HUES48 (cell line): ENCODE data around the gene PRLH.

Experiments
- H3K27ac ChIP-seq: one replicate; pipeline ENCODE4 v1.7.0; 2013; ENCODE audit warnings: low read depth, low read length, inconsistent platforms
- H3K27me3 ChIP-seq: 2 replicates; pipeline ENCODE4 v1.6.1; 2013; ENCODE audit warnings: mild to moderate bottlenecking, low read length; ENCODE audit not compliant: control insufficient read depth, insufficient read depth
- H3K36me3 ChIP-seq: 2 replicates; pipeline ENCODE4 v1.6.1; 2013; ENCODE audit warnings: low read length; ENCODE audit not compliant: control insufficient read depth, insufficient read depth
- H3K4me1 ChIP-seq: 2 replicates; pipeline ENCODE4 v1.6.1; 2013; ENCODE audit warnings: mild to moderate bottlenecking, low read length; ENCODE audit not compliant: control insufficient read depth, insufficient read depth
- H3K4me3 ChIP-seq: 2 replicates; pipeline ENCODE4 v1.5.1; 2013; ENCODE audit warnings: mild to moderate bottlenecking, low read depth, low read length
- H3K9ac ChIP-seq: 2 replicates; pipeline ENCODE4 v1.6.1; 2013; ENCODE audit warnings: mild to moderate bottlenecking, low read depth, low read length, moderate library complexity
- H3K9me3 ChIP-seq: 2 replicates; pipeline ENCODE4 v1.6.1; 2013; ENCODE audit warnings: low read length; ENCODE audit not compliant: control insufficient read depth, insufficient read depth

Gene PRLH

DNA sequence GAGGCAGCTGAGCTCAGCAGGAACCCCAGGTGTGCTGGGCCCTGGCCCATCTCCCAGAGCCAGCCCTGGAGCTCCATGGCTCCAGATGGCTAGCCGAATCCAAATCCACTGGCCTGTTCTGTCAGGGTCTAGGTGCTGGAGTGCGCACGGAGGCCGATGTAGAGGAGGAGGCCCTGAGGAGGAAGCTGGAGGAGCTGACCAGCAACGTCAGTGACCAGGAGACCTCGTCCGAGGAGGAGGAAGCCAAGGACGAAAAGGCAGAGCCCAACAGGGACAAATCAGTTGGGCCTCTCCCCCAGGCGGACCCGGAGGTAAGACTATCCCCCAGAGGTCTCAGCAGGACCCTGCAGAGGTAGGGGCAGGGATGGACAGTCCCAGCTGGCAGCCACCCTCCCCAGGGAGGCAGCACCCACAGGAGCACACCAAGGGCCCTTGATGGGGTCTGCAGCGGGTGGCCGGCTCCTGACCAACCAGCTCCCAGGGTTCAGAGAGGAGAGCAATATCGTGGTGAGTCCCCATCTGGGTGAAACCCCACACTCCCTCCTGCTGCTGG is 26.1 kb upstream of the PRLH start:
- Histone ChIP-seq H3K27ac (no peak overlapping the region), H3K9ac (no peak overlapping the region), H3K9me3 (no peaks in the 10 kb centered on the region), H3K36me3 (no peaks in the 10 kb centered on the region), H3K4me3 (no peak overlapping the region), H3K4me1 (no peaks in the 10 kb centered on the region), H3K27me3 (no peaks in the 10 kb centered on the region)

DNA sequence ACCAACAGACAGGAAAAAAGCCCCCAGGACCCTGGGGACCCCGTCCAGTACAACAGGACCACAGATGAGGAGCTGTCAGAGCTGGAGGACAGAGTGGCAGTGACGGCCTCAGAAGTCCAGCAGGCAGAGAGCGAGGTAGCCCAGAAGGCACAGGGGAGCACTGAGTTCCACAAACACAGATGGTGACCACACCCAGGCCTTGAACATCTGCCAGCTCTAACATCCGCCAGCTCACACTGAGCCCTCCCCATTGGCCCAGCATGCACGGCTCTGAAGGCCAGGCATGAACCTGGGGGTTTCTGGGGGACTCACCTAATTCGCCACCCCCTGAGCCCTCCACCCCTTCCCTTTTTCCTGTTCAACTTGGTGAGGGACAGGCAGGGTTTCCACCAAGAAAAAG is 25.6 kb upstream of the PRLH start:
- no peak overlapping the region for H3K27ac ChIP-seq
- H3K36me3 ChIP-seq: no peaks in the 10 kb centered on the region
- no peak overlapping the region for H3K9ac ChIP-seq
- H3K4me3 ChIP-seq: no peak overlapping the region
- H3K4me1 ChIP-seq: no peaks in the 10 kb centered on the region
- H3K27me3 ChIP-seq: no peaks in the 10 kb centered on the region
- H3K9me3 ChIP-seq: no peaks in the 10 kb centered on the region

DNA sequence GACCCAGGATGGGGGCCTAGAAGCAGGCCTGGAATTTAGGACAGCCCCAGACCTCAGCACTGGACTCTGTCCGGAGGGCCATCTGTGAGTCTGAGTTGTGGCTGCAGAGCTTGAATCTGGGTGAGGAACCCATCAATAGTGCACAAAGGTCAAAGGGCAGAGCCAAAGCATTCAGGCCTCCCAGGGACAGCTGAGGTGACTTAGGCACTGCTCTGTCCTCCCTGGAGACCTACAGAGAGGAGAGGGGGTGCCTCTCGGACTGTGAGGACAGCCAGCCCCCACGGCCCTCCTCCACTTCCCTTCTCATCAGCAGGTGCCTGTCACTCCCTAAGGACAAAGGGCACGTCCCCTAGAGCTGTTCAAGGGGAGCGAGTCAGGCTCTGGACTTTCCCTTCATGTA is 25.1 kb upstream of the PRLH start:
- Histone ChIP-seq H3K4me3 (no peak overlapping the region), H3K4me1 (no peaks in the 10 kb centered on the region), H3K9me3 (no peaks in the 10 kb centered on the region), H3K9ac (no peak overlapping the region), H3K27me3 (no peaks in the 10 kb centered on the region), H3K27ac (no peak overlapping the region), H3K36me3 (no peaks in the 10 kb centered on the region)

DNA sequence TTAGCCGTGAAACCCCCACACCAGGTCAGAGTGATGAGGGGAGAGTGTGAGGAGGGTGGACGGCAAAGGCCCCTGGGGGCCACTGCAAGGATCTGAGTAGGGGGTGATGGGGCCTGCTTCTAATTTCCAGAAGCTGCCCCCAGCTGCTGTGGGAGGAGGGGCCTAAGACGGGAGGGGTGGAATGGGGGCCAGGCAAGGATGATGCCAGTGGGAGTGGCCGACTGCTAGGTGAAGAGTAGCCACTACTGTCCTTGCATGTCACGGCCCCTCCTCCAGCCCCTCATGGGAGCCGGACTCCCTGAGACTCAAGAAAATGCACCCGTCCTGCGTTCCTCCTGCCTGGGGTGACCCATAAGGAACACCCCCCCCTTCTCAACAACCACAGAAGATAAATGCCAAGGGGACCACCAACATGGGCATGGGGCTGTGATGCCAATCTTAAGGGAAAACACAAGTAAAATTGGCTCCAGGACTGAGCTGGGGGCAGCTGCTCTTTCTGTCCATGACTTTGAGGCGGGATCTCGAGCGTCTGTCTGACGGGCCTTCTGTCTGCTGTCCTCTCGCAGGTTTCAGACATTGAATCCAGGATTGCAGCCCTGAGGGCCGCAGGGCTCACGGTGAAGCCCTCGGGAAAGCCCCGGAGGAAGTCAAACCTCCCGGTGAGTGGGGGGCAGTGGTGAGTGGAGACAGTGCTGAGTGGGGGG is 24.2 kb upstream of the PRLH start:
- no peaks in the 10 kb centered on the region for H3K27me3 ChIP-seq
- H3K9ac ChIP-seq: no peak overlapping the region
- no peak overlapping the region for H3K27ac ChIP-seq
- no peaks in the 10 kb centered on the region for H3K9me3 ChIP-seq
- H3K4me1 ChIP-seq: no peaks in the 10 kb centered on the region
- peaks cover 3% of the 10 kb centered on the region; the same call in 1 of the 2 replicates for H3K36me3 ChIP-seq
- no peak overlapping the region for H3K4me3 ChIP-seq

DNA sequence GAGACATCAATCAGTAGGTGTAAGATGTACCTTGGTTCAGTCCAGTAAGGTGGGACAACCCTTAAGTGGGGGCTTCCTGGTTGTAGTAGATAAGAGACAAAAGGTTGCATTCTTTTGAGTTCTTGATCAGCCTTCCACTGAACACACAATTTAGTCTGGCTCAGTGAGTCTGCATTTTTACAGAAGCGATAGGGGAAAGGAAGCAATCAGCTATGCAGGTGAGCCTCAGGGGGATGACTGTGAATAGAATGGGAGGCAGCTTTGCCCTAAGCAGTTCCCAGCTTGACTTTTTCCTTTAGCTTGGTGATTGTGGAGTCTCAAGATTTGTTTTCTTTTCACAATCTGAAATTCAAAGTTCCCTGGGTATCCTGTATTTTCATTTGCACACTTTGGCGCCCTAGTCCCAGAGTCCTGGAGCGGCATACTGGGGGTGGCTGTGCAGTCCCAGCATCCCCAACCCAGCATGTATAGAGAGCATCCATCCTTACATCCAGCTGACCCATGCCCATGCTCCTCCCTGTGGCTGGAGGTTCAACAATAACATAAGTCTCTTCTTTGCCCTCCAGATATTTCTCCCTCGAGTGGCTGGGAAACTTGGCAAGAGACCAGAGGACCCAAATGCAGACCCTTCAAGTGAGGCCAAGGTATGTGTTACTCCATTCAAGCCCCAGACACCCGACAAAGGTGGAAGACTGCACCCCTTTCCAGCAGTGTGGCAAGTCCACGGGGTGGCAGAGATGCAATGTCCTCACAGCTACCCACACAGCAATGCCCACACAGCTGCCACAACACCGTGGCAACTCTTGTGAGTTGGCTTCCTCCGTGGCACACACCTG is 20.1 kb upstream of the PRLH start:
- Histone ChIP-seq H3K27ac (no peak overlapping the region), H3K4me3 (no peak overlapping the region), H3K36me3 (peaks cover 3% of the 10 kb centered on the region; the same call in 1 of the 2 replicates), H3K9me3 (no peaks in the 10 kb centered on the region), H3K9ac (no peak overlapping the region), H3K27me3 (no peaks in the 10 kb centered on the region), H3K4me1 (no peaks in the 10 kb centered on the region)

DNA sequence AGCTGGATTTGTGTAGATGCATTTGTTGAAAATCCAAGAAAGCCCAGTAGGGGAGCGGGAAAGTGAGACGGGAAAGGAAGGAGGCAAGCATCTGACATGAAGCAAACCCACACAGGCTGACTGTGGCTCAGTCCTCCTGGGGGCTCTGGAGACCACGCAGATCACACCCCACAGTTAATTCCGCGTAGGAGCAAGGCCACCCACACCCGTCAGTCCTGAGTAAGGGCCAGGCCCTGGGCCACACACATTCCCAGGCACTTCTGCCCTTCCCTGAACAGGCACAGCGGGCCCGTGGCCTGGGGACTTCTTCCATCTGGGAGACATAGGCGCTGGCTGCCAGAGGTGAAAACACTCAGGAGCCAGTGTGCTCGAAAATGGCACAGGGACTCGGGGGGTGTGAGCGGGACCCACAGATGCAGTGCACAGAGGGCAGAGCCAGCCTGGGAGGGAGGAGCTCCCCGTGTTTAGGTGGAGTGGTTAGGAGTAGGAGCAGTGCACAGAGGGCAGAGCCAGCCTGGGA is 19.4 kb upstream of the PRLH start:
- Histone ChIP-seq H3K27ac (no peak overlapping the region), H3K4me3 (no peak overlapping the region), H3K27me3 (no peaks in the 10 kb centered on the region), H3K36me3 (peaks cover 3% of the 10 kb centered on the region; the same call in 1 of the 2 replicates), H3K4me1 (no peaks in the 10 kb centered on the region), H3K9me3 (no peaks in the 10 kb centered on the region), H3K9ac (no peak overlapping the region)

DNA sequence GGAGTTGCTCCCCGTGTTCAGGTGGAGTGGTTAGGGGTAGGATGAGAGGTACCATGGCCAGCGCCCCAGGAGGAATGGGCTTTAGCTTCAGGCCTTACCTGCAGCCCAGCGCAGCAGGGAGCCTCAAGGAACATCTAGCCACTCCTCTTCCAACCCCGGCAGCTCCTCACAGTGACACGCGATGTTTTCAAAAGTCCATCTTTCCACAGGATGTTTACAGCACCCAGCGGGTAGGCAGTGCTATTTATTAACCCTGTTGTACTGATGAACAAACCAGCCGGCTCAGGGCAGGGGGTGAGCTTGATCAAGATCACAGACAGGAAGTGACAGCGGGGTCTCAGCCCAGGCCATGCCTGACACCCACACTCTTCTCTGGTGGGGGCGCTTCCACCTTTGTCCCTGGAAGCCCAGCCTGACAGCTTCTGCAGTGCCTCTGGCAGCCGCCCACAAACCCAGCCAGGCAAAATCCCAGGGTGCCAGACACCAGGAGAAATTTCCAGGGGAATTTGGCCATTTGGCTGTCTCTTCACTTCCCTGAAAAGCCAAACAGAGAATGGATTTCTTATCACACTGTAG is 18.4 kb upstream of the PRLH start:
- H3K9me3 ChIP-seq: peaks cover 2% of the 10 kb centered on the region; the same call in 1 of the 2 replicates
- H3K36me3 ChIP-seq: peaks cover 3% of the 10 kb centered on the region; the same call in 1 of the 2 replicates
- peak overlapping the region; percentile 41 for H3K27ac ChIP-seq
- no peaks in the 10 kb centered on the region for H3K27me3 ChIP-seq
- H3K4me3 ChIP-seq: no peak overlapping the region
- no peaks in the 10 kb centered on the region for H3K4me1 ChIP-seq
- no peak overlapping the region for H3K9ac ChIP-seq

DNA sequence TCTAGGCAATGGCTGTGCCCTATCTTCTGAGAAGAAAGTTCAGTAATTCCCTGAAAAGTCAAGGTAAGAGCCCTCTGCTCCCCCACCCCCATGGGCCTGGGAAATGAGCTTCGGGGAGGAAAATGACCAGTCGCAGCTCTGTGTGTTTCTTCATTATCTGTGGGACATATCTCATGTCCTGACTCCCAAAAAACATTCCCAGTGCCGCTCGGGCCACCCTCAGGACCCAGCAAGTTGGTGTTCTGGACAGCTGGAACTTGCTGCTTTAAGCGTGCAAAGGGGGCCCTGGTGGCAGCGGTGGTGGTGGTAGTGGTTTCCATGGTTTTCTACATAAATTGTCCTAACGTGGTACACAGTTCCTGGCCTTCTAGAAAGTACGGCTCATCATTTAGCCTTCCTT is 17.2 kb upstream of the PRLH start:
- Histone ChIP-seq H3K9me3 (peaks cover 7% of the 10 kb centered on the region), H3K4me3 (no peak overlapping the region), H3K27ac (no peak overlapping the region), H3K36me3 (peaks cover 3% of the 10 kb centered on the region; the same call in 1 of the 2 replicates), H3K27me3 (no peaks in the 10 kb centered on the region), H3K9ac (no peak overlapping the region), H3K4me1 (no peaks in the 10 kb centered on the region)

DNA sequence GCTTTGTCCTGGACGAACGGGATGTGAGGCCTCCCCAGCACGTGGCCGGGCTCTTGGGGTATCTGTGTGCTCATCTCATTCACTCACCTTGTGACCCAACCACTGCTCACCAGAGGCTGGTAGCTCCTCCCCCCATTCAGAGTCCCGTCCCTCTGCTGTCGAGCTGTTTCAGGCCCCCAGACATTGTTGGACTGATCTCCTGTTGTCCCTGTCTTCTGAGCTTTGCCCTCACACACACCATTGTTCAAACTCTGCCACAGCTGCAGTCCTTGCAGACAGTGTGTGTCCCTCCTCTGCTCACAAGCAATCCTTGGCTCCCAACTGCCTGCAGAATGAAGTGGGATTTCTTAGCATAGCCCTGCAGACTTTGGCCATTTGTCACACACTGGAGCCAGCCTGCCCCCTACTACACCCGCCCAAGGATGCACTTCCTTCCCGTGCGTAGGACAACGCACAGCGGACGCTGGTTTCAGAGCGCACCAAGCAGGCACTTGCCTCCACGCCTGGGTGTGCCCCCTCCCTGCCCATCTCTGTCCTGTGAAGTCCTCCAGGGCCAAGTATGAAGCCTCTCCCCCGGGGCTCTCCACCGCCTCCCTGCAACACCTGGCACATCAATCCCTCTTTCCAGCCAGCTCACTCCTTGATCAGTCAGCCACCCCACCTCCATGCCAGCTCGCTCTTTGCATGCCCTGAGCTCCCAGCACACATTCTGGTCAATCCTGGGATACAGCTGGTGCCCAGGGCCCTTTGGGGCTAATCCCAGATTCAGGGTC is 16.5 kb upstream of the PRLH start:
- peaks cover 3% of the 10 kb centered on the region; the same call in 1 of the 2 replicates for H3K36me3 ChIP-seq
- H3K4me3 ChIP-seq: no peak overlapping the region
- H3K27ac ChIP-seq: no peak overlapping the region
- H3K9me3 ChIP-seq: peaks cover 7% of the 10 kb centered on the region
- no peaks in the 10 kb centered on the region for H3K27me3 ChIP-seq
- H3K9ac ChIP-seq: no peak overlapping the region
- H3K4me1 ChIP-seq: no peaks in the 10 kb centered on the region

DNA sequence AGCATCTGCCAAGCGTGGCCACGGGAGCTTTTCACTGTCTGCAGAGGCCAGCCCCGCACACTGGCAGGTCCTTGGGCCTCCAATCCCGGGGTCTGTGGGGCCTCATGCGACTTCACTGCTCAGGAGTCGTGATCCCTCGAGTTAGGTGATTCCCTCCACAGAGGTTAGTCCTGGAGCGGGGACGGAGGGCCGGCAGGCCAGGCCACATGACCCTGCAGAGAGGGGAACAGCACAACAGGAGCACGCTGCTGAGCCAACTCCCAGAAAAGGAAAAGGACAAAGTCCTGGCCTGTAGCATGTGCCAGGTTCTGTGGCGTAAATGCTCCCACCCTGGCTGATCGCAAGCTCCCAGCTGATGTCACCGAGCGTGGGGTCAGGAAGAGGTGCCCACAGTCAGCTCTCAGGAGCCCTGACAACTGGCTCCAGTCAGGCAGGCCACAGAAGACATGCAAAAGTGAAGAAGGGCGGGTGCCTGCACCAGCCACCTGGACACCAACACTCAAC is 15.3 kb upstream of the PRLH start:
- no peaks in the 10 kb centered on the region for H3K27me3 ChIP-seq
- H3K4me1 ChIP-seq: no peaks in the 10 kb centered on the region
- no peak overlapping the region for H3K4me3 ChIP-seq
- H3K27ac ChIP-seq: no peak overlapping the region
- no peak overlapping the region for H3K9ac ChIP-seq
- H3K9me3 ChIP-seq: peaks cover 7% of the 10 kb centered on the region
- H3K36me3 ChIP-seq: peaks cover 3% of the 10 kb centered on the region; the same call in 1 of the 2 replicates
